HG03378 (cell line): ENCODE measurements around the gene NWD2.
"Not testable (repeated sequence)": the region's sequence is repeated elsewhere in the genome, so short reads cannot be mapped to it uniquely, and the experiment has no call there.

Experiments used
- ATAC-seq: cut with Tn5 transposase; IDR thresholded peaks from one replicate; pipeline ENCODE4 v1.9.1; 2021; ENCODE audit warnings: mild to moderate bottlenecking, moderate library complexity; ENCODE audit not compliant: unreplicated experiment

The NWD2 gene

GRCh38 chr4:37392521-37393255 is 148.1 kb downstream of the NWD2 start:
- no peak for ATAC-seq

DNA sequence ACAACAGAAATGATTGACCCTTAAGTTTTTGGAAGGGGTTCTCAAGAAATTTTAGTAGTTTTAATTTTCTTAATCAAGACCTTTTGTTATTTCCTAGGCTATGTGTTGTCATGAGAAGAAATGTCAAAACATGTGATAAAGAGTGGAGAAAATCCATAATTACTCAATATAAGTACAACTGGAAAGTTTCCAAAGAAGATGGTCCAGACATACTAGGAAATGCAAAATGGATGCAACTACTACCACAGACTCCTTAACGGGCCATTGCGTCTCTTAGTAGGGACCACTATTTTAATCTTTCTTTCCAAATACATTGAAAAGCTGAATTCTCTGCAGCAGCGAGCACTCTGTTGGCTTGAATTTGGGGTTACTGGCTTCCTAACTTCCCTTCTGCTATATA is 148.8 kb downstream of the NWD2 start:
- no peak for ATAC-seq

- peak; percentile 79 for ATAC-seq
Observed at GRCh38 chr4:37393889-37394288, 149.3 kb downstream of the NWD2 start.

GRCh38 chr4:37397505-37397904 is 153.0 kb downstream of the NWD2 start:
- no peak for ATAC-seq

DNA sequence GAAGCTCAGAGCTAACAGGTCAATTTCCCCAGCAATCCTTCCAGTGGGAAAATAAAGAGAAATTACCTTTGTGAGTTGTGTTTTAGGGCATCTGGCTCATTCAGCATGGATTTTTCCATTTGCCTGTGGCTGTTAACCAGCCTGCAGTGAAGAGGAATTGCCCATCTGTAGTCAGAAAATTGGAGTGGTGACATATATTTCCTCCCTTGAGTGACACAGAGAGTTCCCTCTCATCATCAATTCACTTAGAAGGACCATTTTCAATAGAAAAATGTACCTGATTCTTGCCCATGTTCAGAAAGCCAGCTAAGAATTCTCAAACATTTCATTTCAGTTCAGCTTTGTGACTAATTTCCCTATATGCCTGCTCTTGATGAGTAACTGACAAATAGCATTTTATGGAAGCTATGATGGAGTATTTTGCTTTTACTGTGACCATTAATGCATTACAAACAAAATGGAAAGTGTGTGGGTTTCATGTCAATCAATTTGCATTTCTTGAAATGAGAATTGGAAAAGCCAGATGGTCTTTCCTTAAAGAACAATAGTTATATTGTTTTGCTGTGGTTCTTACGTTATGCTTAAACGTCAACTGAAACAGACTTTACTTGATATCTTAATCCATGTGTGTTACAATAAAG is 155.8 kb downstream of the NWD2 start:
- ATAC-seq: peak; percentile 93

GRCh38 chr4:37407938-37408826 is 163.6 kb downstream of the NWD2 start:
- not testable (repeated sequence) for ATAC-seq

DNA sequence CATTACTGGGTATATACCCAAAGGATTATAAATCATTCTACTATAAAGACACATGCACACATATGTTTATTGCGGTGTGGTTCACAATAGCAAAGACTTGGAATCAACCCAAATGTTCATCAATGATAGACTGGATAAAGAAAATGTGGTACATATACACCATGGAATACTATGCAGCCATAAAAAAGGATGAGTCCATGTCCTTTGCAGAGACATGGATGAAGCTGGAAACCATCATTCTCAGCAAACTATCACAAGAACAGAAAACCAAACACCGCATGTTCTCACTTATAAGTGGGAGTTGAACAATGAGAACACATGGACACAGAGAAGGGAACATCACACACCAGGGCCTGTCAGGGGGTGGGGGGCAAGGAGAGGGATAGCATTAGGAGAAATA is 169.1 kb downstream of the NWD2 start:
- ATAC-seq: not testable (repeated sequence)

GRCh38 chr4:37415845-37416369 is 171.4 kb downstream of the NWD2 start:
- ATAC-seq: no peak

DNA sequence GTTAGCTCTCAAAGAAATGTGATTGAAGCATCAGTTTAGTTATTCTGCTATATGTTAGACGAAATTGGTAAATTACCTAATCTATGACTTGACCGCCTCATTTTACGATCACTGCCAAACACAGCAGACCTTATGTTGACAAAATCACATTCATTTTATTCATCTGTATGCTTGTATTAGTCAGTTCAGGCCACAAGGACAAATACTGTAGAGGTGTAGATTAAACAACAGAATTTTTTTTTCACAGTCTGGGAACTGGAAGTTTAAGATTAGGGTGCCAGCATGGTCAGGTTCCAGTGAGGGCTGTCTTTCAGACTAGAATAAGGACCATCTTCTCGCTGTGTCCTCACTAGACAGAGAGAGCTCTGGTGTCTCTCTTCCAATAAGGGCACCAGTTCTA is 177.1 kb downstream of the NWD2 start:
- ATAC-seq: no peak

GRCh38 chr4:37422102-37422501 is 177.6 kb downstream of the NWD2 start:
- ATAC-seq: no peak

DNA sequence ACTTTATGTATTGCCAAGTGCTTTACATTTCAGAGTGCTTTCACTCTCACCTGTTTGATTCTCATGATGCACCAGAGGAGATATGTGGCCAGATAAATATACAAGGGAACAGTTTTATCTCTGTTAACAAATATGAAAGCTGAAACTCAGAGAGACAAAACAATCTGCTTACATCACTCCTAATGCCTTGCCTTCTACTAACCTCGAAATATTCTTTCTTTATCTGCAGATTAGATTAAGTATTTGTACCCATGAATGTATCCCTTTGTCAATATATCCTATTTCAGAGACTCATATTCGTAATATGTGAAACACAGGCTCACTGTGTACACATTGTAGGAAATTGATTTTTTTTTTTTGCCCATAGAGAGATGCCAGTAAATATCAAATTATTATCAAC is 178.1 kb downstream of the NWD2 start:
- ATAC-seq: no peak

GRCh38 chr4:37423310-37423709 is 178.8 kb downstream of the NWD2 start:
- no peak for ATAC-seq

- no peak for ATAC-seq
Observed at GRCh38 chr4:37424753-37425152, 180.2 kb downstream of the NWD2 start.

DNA sequence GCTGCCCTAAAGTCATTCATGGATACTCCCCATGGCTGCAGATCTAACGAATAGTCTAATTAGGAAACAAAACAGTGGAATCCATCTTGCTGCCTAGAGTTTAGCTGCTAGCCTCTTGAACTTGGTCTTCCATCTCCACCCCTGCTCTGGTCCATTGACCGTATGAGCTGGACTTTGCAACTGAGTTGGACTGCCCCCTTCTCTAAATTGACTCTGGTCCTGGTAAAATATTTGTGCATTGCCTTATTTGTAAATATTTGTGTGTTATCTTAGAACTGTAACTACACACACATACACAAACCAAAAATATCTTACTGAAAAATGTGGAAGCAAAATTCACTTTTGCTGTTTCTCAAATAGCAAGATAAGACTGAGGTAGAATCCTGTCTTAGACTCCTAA is 181.3 kb downstream of the NWD2 start:
- ATAC-seq: no peak

DNA sequence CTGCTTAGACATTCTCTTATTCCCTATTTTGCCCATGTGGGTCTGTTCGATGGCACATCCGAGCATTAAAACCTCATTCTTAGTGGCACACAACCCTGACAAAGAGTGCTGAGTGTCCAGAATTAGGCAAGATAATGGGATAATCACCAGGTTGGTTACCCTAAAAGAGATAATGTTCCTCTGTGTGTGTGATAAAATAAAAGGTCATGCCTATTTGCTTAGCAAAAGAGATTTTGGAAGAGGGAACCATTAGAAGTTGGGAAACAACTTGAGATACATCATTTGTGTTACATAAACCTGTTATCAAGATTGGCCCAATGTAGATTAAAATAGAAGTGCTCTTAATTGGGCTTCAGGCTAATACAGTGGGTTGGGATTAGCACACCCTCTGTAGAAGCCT is 182.7 kb downstream of the NWD2 start:
- no peak for ATAC-seq

- ATAC-seq: no peak
Observed at GRCh38 chr4:37429906-37430305, 185.4 kb downstream of the NWD2 start.

DNA sequence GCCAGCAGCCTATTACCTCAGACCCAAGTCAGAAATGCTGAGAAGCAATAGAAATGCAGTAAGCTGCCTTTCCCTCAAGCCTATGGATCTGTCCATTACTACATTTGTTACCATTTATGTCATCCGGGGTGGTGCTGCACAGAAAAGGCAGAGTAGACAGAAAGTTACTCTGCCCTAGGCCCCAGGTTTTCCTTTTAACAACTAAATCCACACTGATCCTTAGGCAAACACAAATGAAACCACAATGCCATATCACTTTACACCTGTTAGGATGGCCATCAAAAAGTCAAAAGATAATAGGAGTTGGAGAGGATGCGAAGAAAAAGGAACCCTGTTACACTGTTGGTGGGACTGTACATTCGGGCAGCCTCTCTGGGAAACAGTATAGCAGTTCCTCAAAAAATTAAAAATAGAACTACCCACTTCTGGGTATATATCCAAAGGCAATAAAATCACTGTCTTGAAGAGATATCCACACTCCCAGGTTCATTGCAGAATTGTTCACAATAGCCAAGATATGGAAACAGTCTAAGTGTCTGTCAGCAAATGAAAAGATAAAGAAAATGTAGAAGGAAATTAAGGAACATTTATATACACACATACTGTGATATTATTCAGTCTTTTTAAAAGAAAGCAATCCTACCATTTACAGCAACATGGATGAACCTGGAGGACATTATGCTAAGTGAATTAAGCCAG is 186.3 kb downstream of the NWD2 start:
- ATAC-seq: no peak

GRCh38 chr4:37431417-37431743 is 186.8 kb downstream of the NWD2 start:
- ATAC-seq: peak; percentile 92

- ATAC-seq: no peak
Observed at GRCh38 chr4:37434469-37434868, 189.9 kb downstream of the NWD2 start.

GRCh38 chr4:37436546-37436945 is 192.0 kb downstream of the NWD2 start:
- no peak for ATAC-seq

GRCh38 chr4:37437163-37437562 is 192.6 kb downstream of the NWD2 start:
- ATAC-seq: no peak
